Left renal cortex interstitium (tissue), 4 donors: ENCODE measurements around the gene RGP1. TPM values are rescaled to one million over a fixed set of nuclear protein-coding genes. Genes with fewer than 3 reads are reported as not detected.

ENCODE experiments used
- DNase-seq, 4 donors: peaks; one replicate each; pipeline ENCODE4 v3.0.0-alpha.2; 2013; ENCODE audit warnings: low read depth in 4 of 4, low spot score in 2 of 4, missing footprints in 1 of 4
- polyA plus RNA-seq, 4 donors: library from polyadenylated mRNA; unstranded; fragments of 120-200 nt; gene quantifications; one replicate each; pipeline ENCODE4 v1.2.1, GENCODE V29; 2013; ENCODE audit not compliant: insufficient read length in 4 of 4

Gene RGP1
- polyA plus RNA-seq, 4 donors: 26.0 to 31.0 (median 27.8) TPM

- DNase-seq: no peak
Observed at GRCh38 chr9:35798658-35799374, 49.7 kb downstream of the RGP1 start.

GRCh38 chr9:35800530-35800929 is 51.4 kb downstream of the RGP1 start:
- no peak for DNase-seq

- DNase-seq: no peak
Observed at GRCh38 chr9:35801328-35802128, 52.4 kb downstream of the RGP1 start.

GRCh38 chr9:35806101-35806500 is 57.0 kb downstream of the RGP1 start:
- no peak for DNase-seq

Other genes with a start within 250 kb of the RGP1 start
- gene TESK1, start 144.0 kb upstream of the RGP1 start, polyA plus RNA-seq: 10 to 100 TPM; 29.4 to 51.9 (median 41.7) TPM
- gene CD72, start 130.9 kb upstream of the RGP1 start, polyA plus RNA-seq: 1 to 10 TPM; 2.4 to 3.4 (median 2.9) TPM
- under 1 TPM; 0.14 to 0.30 (median 0.18) TPM for gene SIT1, start 98.4 kb upstream of the RGP1 start, polyA plus RNA-seq
- gene RMRP, start 91.3 kb upstream of the RGP1 start, polyA plus RNA-seq: not detected
- gene CCDC107, start 91.0 kb upstream of the RGP1 start, polyA plus RNA-seq: 10 to 100 TPM; 16.3 to 25.8 (median 19.7) TPM
- gene ARHGEF39, start 84.1 kb upstream of the RGP1 start, polyA plus RNA-seq: 10 to 100 TPM in 2 of 4 donors, 1 to 10 TPM in 2; 6.1 to 11.0 (median 9.9) TPM
- gene CA9, start 75.4 kb upstream of the RGP1 start, polyA plus RNA-seq: 1 to 10 TPM in 1 of 4 donors, under 1 TPM in 3; 0.61 to 1.2 (median 0.89) TPM
- 100 to 1,000 TPM; 127 to 206 (median 194) TPM for gene TPM2, start 59.4 kb upstream of the RGP1 start, polyA plus RNA-seq
- 100 to 1,000 TPM; 144 to 186 (median 174) TPM for gene TLN1, start 17.1 kb upstream of the RGP1 start, polyA plus RNA-seq
- 10 to 100 TPM; 38.0 to 44.0 (median 39.0) TPM for gene CREB3, start 16.6 kb upstream of the RGP1 start, polyA plus RNA-seq
- 100 to 1,000 TPM in 2 of 4 donors, 10 to 100 TPM in 2; 91.6 to 145 (median 116) TPM for gene GBA2, start 59 bp upstream of the RGP1 start, polyA plus RNA-seq
- not detected for gene MSMP, start 5.0 kb downstream of the RGP1 start, polyA plus RNA-seq
- gene NPR2, start 42.3 kb downstream of the RGP1 start, polyA plus RNA-seq: 10 to 100 TPM; 20.5 to 30.8 (median 27.7) TPM
- gene SPAG8, start 63.0 kb downstream of the RGP1 start, polyA plus RNA-seq: 1 to 10 TPM; 5.2 to 9.5 (median 6.0) TPM
- 10 to 100 TPM; 47.6 to 70.1 (median 52.5) TPM for gene HINT2, start 65.8 kb downstream of the RGP1 start, polyA plus RNA-seq
- under 1 TPM in 3 of 4 donors, not detected in 1; 0.08 to 0.60 (median 0.22) TPM for gene FAM221B, start 79.4 kb downstream of the RGP1 start, polyA plus RNA-seq
- gene TMEM8B, start 79.9 kb downstream of the RGP1 start, polyA plus RNA-seq: 10 to 100 TPM; 25.6 to 39.5 (median 29.2) TPM
- not detected for gene OR13J1, start 121.1 kb downstream of the RGP1 start, polyA plus RNA-seq
- under 1 TPM in 3 of 4 donors, not detected in 1; 0.19 to 0.61 (median 0.28) TPM for gene HRCT1, start 156.9 kb downstream of the RGP1 start, polyA plus RNA-seq
- 1 to 10 TPM; 1.3 to 2.2 (median 2.1) TPM for gene SPAAR, start 160.2 kb downstream of the RGP1 start, polyA plus RNA-seq
- not detected for gene OR2S2, start 208.9 kb downstream of the RGP1 start, polyA plus RNA-seq